HG03135 (cell line): ENCODE measurements around the gene TNNI2.

ENCODE experiments used
- ATAC-seq: cut with Tn5 transposase; IDR thresholded peaks from one replicate; pipeline ENCODE4 v1.9.1; 2021; ENCODE audit warnings: mild to moderate bottlenecking, moderate library complexity; ENCODE audit not compliant: unreplicated experiment

TNNI2 gene

GRCh38 chr11:1832211-1832919 lies 6.4 kb upstream of the TNNI2 start:
- ATAC-seq: no peak

- no peak for ATAC-seq
Measured at GRCh38 chr11:1832920-1833295, 5.9 kb upstream of the TNNI2 start.

GRCh38 chr11:1834062-1834610 lies 4.6 kb upstream of the TNNI2 start:
- ATAC-seq: no peak

- no peak for ATAC-seq
Measured at GRCh38 chr11:1834779-1835670, 3.8 kb upstream of the TNNI2 start, which contains the start of gene SYT8. Gene SYT8 (plus strand): TSS chr11:1834990. CDS start chr11:1835106, 116 bp downstream.

- ATAC-seq: no peak
Measured at GRCh38 chr11:1835671-1836010, 3.1 kb upstream of the TNNI2 start.

GRCh38 chr11:1836011-1836945 lies 2.5 kb upstream of the TNNI2 start:
- ATAC-seq: no peak

GRCh38 chr11:1837171-1838076 lies 1.4 kb upstream of the TNNI2 start:
- ATAC-seq: peak; percentile 51

GRCh38 chr11:1838077-1838425 lies 730 bp upstream of the TNNI2 start:
- ATAC-seq: no peak

- ATAC-seq: no peak
Measured at GRCh38 chr11:1839204-1839923, 583 bp downstream of the TNNI2 start.

GRCh38 chr11:1839924-1840779 lies 1.4 kb downstream of the TNNI2 start:
- no peak for ATAC-seq

GRCh38 chr11:1840780-1841480 lies 2.1 kb downstream of the TNNI2 start:
- no peak for ATAC-seq

GRCh38 chr11:1841511-1842148 lies 2.8 kb downstream of the TNNI2 start:
- ATAC-seq: no peak

GRCh38 chr11:1842149-1843097 lies 3.6 kb downstream of the TNNI2 start:
- ATAC-seq: no peak

- ATAC-seq: no peak
Measured at GRCh38 chr11:1843098-1843473, 4.3 kb downstream of the TNNI2 start.

GRCh38 chr11:1843796-1844195 lies 5.0 kb downstream of the TNNI2 start:
- ATAC-seq: no peak
